Measurements from ENCODE around the gene ENG.

Gene ENG

DNA sequence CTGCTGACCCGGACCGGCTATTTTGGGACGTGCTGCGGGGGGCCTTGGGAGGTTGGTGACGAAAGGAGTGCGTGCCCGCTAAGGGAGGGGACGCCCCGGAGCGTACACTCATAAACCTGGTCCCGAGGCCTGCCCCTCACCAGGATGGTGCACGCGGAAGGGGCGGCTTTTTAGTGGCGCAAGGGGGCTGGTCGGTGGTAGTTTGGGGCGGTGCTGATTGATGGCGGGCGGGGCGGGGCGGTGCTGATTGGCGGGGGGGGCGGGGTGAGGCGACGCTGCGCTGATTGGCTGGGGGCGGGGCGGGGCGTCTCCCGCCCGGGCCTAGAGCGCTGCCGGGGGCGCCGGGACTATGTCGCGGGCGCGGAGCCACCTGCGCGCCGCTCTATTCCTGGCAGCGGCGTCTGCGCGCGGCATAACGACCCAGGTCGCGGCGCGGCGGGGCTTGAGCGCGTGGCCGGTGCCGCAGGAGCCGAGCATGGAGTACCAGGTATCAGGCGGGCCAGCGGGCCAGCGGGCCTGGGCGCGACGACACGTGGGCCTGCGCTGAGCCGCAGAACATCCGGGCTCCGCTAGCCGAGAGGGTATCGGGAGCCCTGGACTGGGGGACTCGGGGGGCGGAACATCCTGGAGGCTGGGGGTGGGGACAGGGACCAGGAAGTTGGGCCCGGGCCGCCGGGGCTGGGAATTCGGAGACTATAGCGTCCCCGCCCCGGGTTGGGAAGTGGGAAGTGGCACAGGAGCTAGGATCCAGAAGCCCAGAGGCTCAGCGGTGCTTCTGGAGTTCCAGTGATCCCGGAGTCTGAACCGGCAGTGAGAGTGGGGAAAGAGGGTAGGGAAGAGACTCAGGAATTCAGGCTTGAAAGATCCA lies 51.6 kb downstream of the ENG start, which contains the start of gene FPGS (continued):
- TF ChIP-seq, protein P1, sequence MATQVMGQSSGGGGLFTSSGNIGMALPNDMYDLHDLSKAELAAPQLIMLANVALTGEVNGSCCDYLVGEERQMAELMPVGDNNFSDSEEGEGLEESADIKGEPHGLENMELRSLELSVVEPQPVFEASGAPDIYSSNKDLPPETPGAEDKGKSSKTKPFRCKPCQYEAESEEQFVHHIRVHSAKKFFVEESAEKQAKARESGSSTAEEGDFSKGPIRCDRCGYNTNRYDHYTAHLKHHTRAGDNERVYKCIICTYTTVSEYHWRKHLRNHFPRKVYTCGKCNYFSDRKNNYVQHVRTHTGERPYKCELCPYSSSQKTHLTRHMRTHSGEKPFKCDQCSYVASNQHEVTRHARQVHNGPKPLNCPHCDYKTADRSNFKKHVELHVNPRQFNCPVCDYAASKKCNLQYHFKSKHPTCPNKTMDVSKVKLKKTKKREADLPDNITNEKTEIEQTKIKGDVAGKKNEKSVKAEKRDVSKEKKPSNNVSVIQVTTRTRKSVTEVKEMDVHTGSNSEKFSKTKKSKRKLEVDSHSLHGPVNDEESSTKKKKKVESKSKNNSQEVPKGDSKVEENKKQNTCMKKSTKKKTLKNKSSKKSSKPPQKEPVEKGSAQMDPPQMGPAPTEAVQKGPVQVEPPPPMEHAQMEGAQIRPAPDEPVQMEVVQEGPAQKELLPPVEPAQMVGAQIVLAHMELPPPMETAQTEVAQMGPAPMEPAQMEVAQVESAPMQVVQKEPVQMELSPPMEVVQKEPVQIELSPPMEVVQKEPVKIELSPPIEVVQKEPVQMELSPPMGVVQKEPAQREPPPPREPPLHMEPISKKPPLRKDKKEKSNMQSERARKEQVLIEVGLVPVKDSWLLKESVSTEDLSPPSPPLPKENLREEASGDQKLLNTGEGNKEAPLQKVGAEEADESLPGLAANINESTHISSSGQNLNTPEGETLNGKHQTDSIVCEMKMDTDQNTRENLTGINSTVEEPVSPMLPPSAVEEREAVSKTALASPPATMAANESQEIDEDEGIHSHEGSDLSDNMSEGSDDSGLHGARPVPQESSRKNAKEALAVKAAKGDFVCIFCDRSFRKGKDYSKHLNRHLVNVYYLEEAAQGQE (tag by site-specific recombination; IDR thresholded peaks at IDR 0.05): no peak
- TF ChIP-seq KLF9 (tag by site-specific recombination; IDR thresholded peaks at IDR 0.05; ENCODE audit: low read depth) (peak; percentile 53; the same call in 1 of the 2 replicates), ZNF561 (tag by site-specific recombination; IDR thresholded peaks at IDR 0.05; ENCODE audit: borderline replicate concordance) (peak; percentile 55; the same call in 1 of the 2 replicates), ZBTB48 (tag by site-specific recombination; IDR thresholded peaks at IDR 0.05) (0 out of 2 replicates have a peak, but pooled peaks have one; percentile 31), ZFP37 (tag by site-specific recombination; IDR thresholded peaks at IDR 0.05) (no peak), ZNF2 (tag by site-specific recombination; IDR thresholded peaks at IDR 0.05) (no peak), ZNF510 (tag by site-specific recombination; IDR thresholded peaks at IDR 0.05; ENCODE audit: insufficient replicate concordance) (no peak), ZNF768 (tag by site-specific recombination; IDR thresholded peaks at IDR 0.05) (no peak), ZNF544 (tag by site-specific recombination; IDR thresholded peaks at IDR 0.05) (no peak), GLIS1 (tag by site-specific recombination; IDR thresholded peaks at IDR 0.05) (peak; percentile 93), ZNF214 (tag by site-specific recombination; IDR thresholded peaks at IDR 0.05; ENCODE audit: borderline replicate concordance) (no peak), ZNF335 (tag by site-specific recombination; conservative IDR thresholded peaks at IDR 0.05) (peak; percentile 48; the same call in 1 of the 2 replicates), ZNF211 (tag by site-specific recombination; IDR thresholded peaks at IDR 0.05; ENCODE audit: low read depth) (no peak), ZBTB20 (tag by site-specific recombination; IDR thresholded peaks at IDR 0.05) (peak; percentile 93), ZNF175 (tag by site-specific recombination; IDR thresholded peaks at IDR 0.05) (no peak)
- TF ChIP-seq, protein P2, sequence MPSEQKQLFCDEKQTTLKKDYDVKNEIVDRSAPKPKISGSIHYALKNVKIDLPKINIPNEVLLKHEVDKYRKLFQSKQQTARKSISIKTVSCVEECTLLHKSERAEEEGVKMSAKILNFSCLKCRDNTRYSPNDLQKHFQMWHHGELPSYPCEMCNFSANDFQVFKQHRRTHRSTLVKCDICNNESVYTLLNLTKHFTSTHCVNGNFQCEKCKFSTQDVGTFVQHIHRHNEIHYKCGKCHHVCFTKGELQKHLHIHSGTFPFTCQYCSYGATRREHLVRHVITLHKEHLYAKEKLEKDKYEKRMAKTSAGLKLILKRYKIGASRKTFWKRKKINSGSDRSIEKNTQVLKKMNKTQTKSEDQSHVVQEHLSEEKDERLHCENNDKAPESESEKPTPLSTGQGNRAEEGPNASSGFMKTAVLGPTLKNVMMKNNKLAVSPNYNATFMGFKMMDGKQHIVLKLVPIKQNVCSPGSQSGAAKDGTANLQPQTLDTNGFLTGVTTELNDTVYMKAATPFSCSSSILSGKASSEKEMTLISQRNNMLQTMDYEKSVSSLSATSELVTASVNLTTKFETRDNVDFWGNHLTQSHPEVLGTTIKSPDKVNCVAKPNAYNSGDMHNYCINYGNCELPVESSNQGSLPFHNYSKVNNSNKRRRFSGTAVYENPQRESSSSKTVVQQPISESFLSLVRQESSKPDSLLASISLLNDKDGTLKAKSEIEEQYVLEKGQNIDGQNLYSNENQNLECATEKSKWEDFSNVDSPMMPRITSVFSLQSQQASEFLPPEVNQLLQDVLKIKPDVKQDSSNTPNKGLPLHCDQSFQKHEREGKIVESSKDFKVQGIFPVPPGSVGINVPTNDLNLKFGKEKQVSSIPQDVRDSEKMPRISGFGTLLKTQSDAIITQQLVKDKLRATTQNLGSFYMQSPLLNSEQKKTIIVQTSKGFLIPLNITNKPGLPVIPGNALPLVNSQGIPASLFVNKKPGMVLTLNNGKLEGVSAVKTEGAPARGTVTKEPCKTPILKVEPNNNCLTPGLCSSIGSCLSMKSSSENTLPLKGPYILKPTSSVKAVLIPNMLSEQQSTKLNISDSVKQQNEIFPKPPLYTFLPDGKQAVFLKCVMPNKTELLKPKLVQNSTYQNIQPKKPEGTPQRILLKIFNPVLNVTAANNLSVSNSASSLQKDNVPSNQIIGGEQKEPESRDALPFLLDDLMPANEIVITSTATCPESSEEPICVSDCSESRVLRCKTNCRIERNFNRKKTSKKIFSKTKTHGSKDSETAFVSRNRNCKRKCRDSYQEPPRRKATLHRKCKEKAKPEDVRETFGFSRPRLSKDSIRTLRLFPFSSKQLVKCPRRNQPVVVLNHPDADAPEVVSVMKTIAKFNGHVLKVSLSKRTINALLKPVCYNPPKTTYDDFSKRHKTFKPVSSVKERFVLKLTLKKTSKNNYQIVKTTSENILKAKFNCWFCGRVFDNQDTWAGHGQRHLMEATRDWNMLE (tag by site-specific recombination; conservative IDR thresholded peaks at IDR 0.05; ENCODE audit: low read depth): no peak
- TF ChIP-seq, protein P3, sequence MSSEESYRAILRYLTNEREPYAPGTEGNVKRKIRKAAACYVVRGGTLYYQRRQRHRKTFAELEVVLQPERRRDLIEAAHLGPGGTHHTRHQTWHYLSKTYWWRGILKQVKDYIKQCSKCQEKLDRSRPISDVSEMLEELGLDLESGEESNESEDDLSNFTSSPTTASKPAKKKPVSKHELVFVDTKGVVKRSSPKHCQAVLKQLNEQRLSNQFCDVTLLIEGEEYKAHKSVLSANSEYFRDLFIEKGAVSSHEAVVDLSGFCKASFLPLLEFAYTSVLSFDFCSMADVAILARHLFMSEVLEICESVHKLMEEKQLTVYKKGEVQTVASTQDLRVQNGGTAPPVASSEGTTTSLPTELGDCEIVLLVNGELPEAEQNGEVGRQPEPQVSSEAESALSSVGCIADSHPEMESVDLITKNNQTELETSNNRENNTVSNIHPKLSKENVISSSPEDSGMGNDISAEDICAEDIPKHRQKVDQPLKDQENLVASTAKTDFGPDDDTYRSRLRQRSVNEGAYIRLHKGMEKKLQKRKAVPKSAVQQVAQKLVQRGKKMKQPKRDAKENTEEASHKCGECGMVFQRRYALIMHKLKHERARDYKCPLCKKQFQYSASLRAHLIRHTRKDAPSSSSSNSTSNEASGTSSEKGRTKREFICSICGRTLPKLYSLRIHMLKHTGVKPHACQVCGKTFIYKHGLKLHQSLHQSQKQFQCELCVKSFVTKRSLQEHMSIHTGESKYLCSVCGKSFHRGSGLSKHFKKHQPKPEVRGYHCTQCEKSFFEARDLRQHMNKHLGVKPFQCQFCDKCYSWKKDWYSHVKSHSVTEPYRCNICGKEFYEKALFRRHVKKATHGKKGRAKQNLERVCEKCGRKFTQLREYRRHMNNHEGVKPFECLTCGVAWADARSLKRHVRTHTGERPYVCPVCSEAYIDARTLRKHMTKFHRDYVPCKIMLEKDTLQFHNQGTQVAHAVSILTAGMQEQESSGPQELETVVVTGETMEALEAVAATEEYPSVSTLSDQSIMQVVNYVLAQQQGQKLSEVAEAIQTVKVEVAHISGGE (tag by site-specific recombination; conservative IDR thresholded peaks at IDR 0.05; ENCODE audit: low read depth): peak; percentile 92
- TF ChIP-seq, protein P4, sequence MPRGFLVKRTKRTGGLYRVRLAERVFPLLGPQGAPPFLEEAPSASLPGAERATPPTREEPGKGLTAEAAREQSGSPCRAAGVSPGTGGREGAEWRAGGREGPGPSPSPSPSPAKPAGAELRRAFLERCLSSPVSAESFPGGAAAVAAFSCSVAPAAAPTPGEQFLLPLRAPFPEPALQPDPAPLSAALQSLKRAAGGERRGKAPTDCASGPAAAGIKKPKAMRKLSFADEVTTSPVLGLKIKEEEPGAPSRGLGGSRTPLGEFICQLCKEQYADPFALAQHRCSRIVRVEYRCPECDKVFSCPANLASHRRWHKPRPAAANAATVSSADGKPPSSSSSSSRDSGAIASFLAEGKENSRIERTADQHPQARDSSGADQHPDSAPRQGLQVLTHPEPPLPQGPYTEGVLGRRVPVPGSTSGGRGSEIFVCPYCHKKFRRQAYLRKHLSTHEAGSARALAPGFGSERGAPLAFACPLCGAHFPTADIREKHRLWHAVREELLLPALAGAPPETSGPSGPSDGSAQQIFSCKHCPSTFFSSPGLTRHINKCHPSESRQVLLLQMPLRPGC (tag by site-specific recombination; IDR thresholded peaks at IDR 0.05): no peak
- TF ChIP-seq, protein P5, sequence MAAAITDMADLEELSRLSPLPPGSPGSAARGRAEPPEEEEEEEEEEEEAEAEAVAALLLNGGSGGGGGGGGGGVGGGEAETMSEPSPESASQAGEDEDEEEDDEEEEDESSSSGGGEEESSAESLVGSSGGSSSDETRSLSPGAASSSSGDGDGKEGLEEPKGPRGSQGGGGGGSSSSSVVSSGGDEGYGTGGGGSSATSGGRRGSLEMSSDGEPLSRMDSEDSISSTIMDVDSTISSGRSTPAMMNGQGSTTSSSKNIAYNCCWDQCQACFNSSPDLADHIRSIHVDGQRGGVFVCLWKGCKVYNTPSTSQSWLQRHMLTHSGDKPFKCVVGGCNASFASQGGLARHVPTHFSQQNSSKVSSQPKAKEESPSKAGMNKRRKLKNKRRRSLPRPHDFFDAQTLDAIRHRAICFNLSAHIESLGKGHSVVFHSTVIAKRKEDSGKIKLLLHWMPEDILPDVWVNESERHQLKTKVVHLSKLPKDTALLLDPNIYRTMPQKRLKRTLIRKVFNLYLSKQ (tag by site-specific recombination; IDR thresholded peaks at IDR 0.05; ENCODE audit: borderline replicate concordance): no peak
- TF ChIP-seq, protein P6, sequence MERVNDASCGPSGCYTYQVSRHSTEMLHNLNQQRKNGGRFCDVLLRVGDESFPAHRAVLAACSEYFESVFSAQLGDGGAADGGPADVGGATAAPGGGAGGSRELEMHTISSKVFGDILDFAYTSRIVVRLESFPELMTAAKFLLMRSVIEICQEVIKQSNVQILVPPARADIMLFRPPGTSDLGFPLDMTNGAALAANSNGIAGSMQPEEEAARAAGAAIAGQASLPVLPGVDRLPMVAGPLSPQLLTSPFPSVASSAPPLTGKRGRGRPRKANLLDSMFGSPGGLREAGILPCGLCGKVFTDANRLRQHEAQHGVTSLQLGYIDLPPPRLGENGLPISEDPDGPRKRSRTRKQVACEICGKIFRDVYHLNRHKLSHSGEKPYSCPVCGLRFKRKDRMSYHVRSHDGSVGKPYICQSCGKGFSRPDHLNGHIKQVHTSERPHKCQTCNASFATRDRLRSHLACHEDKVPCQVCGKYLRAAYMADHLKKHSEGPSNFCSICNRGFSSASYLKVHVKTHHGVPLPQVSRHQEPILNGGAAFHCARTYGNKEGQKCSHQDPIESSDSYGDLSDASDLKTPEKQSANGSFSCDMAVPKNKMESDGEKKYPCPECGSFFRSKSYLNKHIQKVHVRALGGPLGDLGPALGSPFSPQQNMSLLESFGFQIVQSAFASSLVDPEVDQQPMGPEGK (tag by site-specific recombination; IDR thresholded peaks at IDR 0.05): peak; percentile 60

Measured in HEK293 (cell line).